Liver (tissue), 3 donors: ENCODE data around the gene TLE4.

Experiments
- CTCF ChIP-seq: fragments of 150-350 bp; IDR thresholded peaks from 2 replicates; pipeline ENCODE4 v1.5.1; 2017; ENCODE audit warnings: improper control_type of control experiment, low read depth, low read length; ENCODE audit not compliant: missing input control
- EGR1 ChIP-seq, 2 donors: IDR thresholded peaks; 2 replicates each; pipeline ENCODE4 v1.6.1; 2016 to 2018; ENCODE audit warnings: antibody characterized with exemption in 2 of 2, low read depth in 2 of 2
- GABPA ChIP-seq, 2 donors: IDR thresholded peaks in 1 of 2; conservative IDR thresholded peaks in 1 of 2; 2 replicates each; pipeline ENCODE4 v1.6.1; 2016; ENCODE audit warnings: antibody characterized with exemption in 2 of 2, mild to moderate bottlenecking in 1 of 2, moderate library complexity in 1 of 2
- MAX ChIP-seq: IDR thresholded peaks from 2 replicates; pipeline ENCODE4 v1.6.1; 2016; ENCODE audit warnings: antibody characterized with exemption
- RAD21 ChIP-seq, 2 donors: IDR thresholded peaks; 2 replicates each; pipeline ENCODE4 v1.6.1; 2016; ENCODE audit warnings: antibody characterized with exemption in 2 of 2, mild to moderate bottlenecking in 2 of 2
- REST ChIP-seq: IDR thresholded peaks from 2 replicates; pipeline ENCODE4 v1.6.1; 2016; ENCODE audit warnings: antibody characterized with exemption, mild to moderate bottlenecking
- TAF1 ChIP-seq: conservative IDR thresholded peaks from 2 replicates; pipeline ENCODE4 v1.6.1; 2016; ENCODE audit warnings: antibody characterized with exemption, mild to moderate bottlenecking
- YY1 ChIP-seq: IDR thresholded peaks from 2 replicates; pipeline ENCODE4 v1.6.1; 2016; ENCODE audit warnings: antibody characterized with exemption, mild to moderate bottlenecking
- ZBTB33 ChIP-seq: IDR thresholded peaks from 2 replicates; pipeline ENCODE4 v1.6.1; 2016; ENCODE audit warnings: antibody characterized with exemption
- donor health status: healthy.
- donor health status: healthy.

GRCh38 chr9:79687131-79687447 lies 115.3 kb downstream of the TLE4 start:
- TF ChIP-seq CTCF (no peak), REST (no peak), MAX (no peak), GABPA (IDR thresholded peaks at IDR 0.05 in 1 of 2, conservative IDR thresholded peaks at IDR 0.05 in 1 of 2) (no peak), ZBTB33 (no peak), EGR1 (IDR thresholded peaks at IDR 0.05; ENCODE audit: low read depth in 2 of 2) (no peak), TAF1 (no peak), YY1 (no peak), RAD21 (IDR thresholded peaks at IDR 0.05) (no peak)
